ENCODE data around the gene NOC4L. TPM values are rescaled to one million over a fixed set of nuclear protein-coding genes. Genes with fewer than 3 reads are reported as not detected.

NOC4L gene
- total RNA-seq, 1 experiment from 2014 or later, result 41.4 TPM

DNA sequence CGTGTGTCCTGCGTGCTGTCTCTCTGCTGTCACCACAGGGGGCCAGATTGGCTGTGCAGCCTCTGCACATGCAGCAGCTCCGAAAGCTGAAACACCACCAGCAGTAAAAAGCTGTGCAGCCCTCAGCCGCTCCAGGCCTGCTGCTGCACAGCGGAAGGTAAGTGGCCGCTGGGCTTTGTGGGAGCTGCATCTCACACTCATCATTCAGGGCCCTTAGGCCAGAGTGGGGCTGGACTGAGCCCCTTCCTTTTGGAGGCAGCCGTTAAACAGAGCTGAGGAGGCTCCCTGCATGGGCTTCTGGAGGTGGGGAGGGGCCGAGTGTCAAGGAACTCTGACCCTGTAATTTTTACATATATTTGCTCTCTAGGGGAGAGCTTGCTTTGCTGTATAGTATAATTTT lies 17.2 kb upstream of the NOC4L start:
- H3K9me3 Mint-ChIP-seq, result peaks cover 50% of the 10 kb centered on the region
- H3K4me1 Mint-ChIP-seq, result no peaks in the 10 kb centered on the region
- H3K27me3 Mint-ChIP-seq (ENCODE audit: low read depth), result peaks cover 30% of the 10 kb centered on the region
- ChIA-PET CTCF (no interaction called here), POLR2A (no interaction called here)
- no peak overlapping the region for H3K4me3 Mint-ChIP-seq
- peaks cover 76% of the 10 kb centered on the region for H3K36me3 Mint-ChIP-seq
- no peak for TF ChIP-seq NR1H2 (CRISPR knock-in tag; IDR thresholded peaks at IDR 0.05)
- TF ChIP-seq, protein P1, sequence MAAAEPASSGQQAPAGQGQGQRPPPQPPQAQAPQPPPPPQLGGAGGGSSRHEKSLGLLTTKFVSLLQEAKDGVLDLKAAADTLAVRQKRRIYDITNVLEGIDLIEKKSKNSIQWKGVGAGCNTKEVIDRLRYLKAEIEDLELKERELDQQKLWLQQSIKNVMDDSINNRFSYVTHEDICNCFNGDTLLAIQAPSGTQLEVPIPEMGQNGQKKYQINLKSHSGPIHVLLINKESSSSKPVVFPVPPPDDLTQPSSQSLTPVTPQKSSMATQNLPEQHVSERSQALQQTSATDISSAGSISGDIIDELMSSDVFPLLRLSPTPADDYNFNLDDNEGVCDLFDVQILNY (CRISPR knock-in tag; IDR thresholded peaks at IDR 0.05), result no peak
- no peak for TF ChIP-seq SOX15 (CRISPR knock-in tag; IDR thresholded peaks at IDR 0.05)
- TF ChIP-seq EMX1 (CRISPR knock-in tag; IDR thresholded peaks at IDR 0.05), result no peak
- no peak for TF ChIP-seq PRRX2 (CRISPR knock-in tag; IDR thresholded peaks at IDR 0.05)
- TF ChIP-seq, protein P2, sequence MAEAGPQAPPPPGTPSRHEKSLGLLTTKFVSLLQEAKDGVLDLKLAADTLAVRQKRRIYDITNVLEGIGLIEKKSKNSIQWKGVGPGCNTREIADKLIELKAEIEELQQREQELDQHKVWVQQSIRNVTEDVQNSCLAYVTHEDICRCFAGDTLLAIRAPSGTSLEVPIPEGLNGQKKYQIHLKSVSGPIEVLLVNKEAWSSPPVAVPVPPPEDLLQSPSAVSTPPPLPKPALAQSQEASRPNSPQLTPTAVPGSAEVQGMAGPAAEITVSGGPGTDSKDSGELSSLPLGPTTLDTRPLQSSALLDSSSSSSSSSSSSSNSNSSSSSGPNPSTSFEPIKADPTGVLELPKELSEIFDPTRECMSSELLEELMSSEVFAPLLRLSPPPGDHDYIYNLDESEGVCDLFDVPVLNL (CRISPR knock-in tag; IDR thresholded peaks at IDR 0.05; ENCODE audit: borderline replicate concordance, low read depth), result no peak
- no peak for TF ChIP-seq ZNF138 (CRISPR knock-in tag; conservative IDR thresholded peaks at IDR 0.05)
- no peak for TF ChIP-seq NFE2L1 (CRISPR knock-in tag; IDR thresholded peaks at IDR 0.05)
- TF ChIP-seq, protein P3, sequence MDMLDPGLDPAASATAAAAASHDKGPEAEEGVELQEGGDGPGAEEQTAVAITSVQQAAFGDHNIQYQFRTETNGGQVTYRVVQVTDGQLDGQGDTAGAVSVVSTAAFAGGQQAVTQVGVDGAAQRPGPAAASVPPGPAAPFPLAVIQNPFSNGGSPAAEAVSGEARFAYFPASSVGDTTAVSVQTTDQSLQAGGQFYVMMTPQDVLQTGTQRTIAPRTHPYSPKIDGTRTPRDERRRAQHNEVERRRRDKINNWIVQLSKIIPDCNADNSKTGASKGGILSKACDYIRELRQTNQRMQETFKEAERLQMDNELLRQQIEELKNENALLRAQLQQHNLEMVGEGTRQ (CRISPR knock-in tag; IDR thresholded peaks at IDR 0.05), result no peak
- TF ChIP-seq ZNF671 (CRISPR knock-in tag; IDR thresholded peaks at IDR 0.05), result no peak
- TF ChIP-seq, protein P4, sequence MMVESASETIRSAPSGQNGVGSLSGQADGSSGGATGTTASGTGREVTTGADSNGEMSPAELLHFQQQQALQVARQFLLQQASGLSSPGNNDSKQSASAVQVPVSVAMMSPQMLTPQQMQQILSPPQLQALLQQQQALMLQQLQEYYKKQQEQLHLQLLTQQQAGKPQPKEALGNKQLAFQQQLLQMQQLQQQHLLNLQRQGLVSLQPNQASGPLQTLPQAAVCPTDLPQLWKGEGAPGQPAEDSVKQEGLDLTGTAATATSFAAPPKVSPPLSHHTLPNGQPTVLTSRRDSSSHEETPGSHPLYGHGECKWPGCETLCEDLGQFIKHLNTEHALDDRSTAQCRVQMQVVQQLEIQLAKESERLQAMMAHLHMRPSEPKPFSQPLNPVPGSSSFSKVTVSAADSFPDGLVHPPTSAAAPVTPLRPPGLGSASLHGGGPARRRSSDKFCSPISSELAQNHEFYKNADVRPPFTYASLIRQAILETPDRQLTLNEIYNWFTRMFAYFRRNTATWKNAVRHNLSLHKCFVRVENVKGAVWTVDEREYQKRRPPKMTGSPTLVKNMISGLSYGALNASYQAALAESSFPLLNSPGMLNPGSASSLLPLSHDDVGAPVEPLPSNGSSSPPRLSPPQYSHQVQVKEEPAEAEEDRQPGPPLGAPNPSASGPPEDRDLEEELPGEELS (CRISPR knock-in tag; IDR thresholded peaks at IDR 0.05), result no peak
- TF ChIP-seq TEAD1 (CRISPR knock-in tag; IDR thresholded peaks at IDR 0.05), result no peak
- TF ChIP-seq, protein P5, sequence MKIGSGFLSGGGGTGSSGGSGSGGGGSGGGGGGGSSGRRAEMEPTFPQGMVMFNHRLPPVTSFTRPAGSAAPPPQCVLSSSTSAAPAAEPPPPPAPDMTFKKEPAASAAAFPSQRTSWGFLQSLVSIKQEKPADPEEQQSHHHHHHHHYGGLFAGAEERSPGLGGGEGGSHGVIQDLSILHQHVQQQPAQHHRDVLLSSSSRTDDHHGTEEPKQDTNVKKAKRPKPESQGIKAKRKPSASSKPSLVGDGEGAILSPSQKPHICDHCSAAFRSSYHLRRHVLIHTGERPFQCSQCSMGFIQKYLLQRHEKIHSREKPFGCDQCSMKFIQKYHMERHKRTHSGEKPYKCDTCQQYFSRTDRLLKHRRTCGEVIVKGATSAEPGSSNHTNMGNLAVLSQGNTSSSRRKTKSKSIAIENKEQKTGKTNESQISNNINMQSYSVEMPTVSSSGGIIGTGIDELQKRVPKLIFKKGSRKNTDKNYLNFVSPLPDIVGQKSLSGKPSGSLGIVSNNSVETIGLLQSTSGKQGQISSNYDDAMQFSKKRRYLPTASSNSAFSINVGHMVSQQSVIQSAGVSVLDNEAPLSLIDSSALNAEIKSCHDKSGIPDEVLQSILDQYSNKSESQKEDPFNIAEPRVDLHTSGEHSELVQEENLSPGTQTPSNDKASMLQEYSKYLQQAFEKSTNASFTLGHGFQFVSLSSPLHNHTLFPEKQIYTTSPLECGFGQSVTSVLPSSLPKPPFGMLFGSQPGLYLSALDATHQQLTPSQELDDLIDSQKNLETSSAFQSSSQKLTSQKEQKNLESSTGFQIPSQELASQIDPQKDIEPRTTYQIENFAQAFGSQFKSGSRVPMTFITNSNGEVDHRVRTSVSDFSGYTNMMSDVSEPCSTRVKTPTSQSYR (CRISPR knock-in tag; IDR thresholded peaks at IDR 0.05), result no peak
- TF ChIP-seq NFYB (CRISPR knock-in tag; conservative IDR thresholded peaks at IDR 0.05; ENCODE audit: low read depth), result no peak
- no peak for ATAC-seq
- DNase-seq (ENCODE audit: low spot score), result no peak
- no peak overlapping the region for H3K27ac Mint-ChIP-seq

DNA sequence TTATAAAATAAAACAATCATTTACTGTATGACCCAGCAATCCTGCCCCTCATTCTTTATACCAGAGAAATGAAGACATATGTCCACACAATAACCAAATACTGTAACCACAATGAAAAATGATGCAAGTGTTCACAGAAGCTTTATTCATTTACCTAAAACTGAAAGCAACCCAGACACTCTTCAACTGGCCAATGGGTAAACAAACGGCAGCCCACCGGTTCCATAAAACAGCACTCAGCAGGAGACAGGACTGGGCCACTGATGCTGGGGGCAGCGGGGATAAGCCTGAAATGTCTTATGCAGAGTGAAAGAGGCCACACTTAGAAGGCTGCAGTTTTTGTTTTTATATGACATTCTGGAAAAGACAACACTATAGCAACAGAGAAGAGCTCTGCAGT lies 15.2 kb upstream of the NOC4L start:
- TF ChIP-seq, protein P2 (CRISPR knock-in tag; IDR thresholded peaks at IDR 0.05; ENCODE audit: borderline replicate concordance, low read depth), result no peak
- TF ChIP-seq NR3C1 (CRISPR knock-in tag; conservative IDR thresholded peaks at IDR 0.05; ENCODE audit: low read depth) (no peak), JUN (CRISPR knock-in tag; IDR thresholded peaks at IDR 0.05) (no peak), ATF1 (CRISPR knock-in tag; IDR thresholded peaks at IDR 0.05) (no peak), FOXK1 (CRISPR knock-in tag; IDR thresholded peaks at IDR 0.05) (no peak), JAZF1 (CRISPR knock-in tag; IDR thresholded peaks at IDR 0.05) (no peak), TEAD1 (CRISPR knock-in tag; IDR thresholded peaks at IDR 0.05) (no peak), ZNF416 (CRISPR knock-in tag; IDR thresholded peaks at IDR 0.05) (no peak), NFE2L1 (CRISPR knock-in tag; IDR thresholded peaks at IDR 0.05) (no peak), GRHL2 (CRISPR knock-in tag; IDR thresholded peaks at IDR 0.05; ENCODE audit: insufficient replicate concordance, severe bottlenecking) (no peak), GTF2I (CRISPR knock-in tag; conservative IDR thresholded peaks at IDR 0.05) (no peak), ZNF671 (CRISPR knock-in tag; IDR thresholded peaks at IDR 0.05) (no peak)
- TF ChIP-seq, protein P6, sequence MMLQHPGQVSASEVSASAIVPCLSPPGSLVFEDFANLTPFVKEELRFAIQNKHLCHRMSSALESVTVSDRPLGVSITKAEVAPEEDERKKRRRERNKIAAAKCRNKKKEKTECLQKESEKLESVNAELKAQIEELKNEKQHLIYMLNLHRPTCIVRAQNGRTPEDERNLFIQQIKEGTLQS (CRISPR knock-in tag; conservative IDR thresholded peaks at IDR 0.05), result no peak
- TF ChIP-seq, protein P7, sequence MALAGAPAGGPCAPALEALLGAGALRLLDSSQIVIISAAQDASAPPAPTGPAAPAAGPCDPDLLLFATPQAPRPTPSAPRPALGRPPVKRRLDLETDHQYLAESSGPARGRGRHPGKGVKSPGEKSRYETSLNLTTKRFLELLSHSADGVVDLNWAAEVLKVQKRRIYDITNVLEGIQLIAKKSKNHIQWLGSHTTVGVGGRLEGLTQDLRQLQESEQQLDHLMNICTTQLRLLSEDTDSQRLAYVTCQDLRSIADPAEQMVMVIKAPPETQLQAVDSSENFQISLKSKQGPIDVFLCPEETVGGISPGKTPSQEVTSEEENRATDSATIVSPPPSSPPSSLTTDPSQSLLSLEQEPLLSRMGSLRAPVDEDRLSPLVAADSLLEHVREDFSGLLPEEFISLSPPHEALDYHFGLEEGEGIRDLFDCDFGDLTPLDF (CRISPR knock-in tag; IDR thresholded peaks at IDR 0.05), result no peak
- TF ChIP-seq, protein P8, sequence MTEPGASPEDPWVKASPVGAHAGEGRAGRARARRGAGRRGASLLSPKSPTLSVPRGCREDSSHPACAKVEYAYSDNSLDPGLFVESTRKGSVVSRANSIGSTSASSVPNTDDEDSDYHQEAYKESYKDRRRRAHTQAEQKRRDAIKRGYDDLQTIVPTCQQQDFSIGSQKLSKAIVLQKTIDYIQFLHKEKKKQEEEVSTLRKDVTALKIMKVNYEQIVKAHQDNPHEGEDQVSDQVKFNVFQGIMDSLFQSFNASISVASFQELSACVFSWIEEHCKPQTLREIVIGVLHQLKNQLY (CRISPR knock-in tag; IDR thresholded peaks at IDR 0.05), result no peak
- Mint-ChIP-seq H3K4me1 (no peaks in the 10 kb centered on the region), H3K27me3 (ENCODE audit: low read depth) (peaks cover 30% of the 10 kb centered on the region), H3K27ac (no peak overlapping the region), H3K4me3 (no peak overlapping the region), H3K9me3 (peaks cover 50% of the 10 kb centered on the region), H3K36me3 (peaks cover 70% of the 10 kb centered on the region)
- CTCF ChIA-PET, result no interaction called here
- POLR2A ChIA-PET, result no interaction called here
- ATAC-seq, result no peak
- DNase-seq (ENCODE audit: low spot score), result no peak
